H54 (cell line): Measurements from ENCODE around the gene BAX.

Source experiments
- DNase-seq: peaks from one replicate; pipeline ENCODE4 v3.0.0; 2011; ENCODE audit warnings: low spot score, mixed read lengths; ENCODE audit not compliant: insufficient read length
- FAIRE-seq: peaks from 3 replicates; lab custom pipeline; 2011; peaks lifted over from hg19 to GRCh38; lab: Jason Lieb, UNC
- POLR2A ChIP-seq: IDR thresholded peaks from 2 replicates; pipeline ENCODE4 v1.6.1; 2011; ENCODE audit warnings: low read depth, mild to moderate bottlenecking, low read length

Gene BAX

DNA sequence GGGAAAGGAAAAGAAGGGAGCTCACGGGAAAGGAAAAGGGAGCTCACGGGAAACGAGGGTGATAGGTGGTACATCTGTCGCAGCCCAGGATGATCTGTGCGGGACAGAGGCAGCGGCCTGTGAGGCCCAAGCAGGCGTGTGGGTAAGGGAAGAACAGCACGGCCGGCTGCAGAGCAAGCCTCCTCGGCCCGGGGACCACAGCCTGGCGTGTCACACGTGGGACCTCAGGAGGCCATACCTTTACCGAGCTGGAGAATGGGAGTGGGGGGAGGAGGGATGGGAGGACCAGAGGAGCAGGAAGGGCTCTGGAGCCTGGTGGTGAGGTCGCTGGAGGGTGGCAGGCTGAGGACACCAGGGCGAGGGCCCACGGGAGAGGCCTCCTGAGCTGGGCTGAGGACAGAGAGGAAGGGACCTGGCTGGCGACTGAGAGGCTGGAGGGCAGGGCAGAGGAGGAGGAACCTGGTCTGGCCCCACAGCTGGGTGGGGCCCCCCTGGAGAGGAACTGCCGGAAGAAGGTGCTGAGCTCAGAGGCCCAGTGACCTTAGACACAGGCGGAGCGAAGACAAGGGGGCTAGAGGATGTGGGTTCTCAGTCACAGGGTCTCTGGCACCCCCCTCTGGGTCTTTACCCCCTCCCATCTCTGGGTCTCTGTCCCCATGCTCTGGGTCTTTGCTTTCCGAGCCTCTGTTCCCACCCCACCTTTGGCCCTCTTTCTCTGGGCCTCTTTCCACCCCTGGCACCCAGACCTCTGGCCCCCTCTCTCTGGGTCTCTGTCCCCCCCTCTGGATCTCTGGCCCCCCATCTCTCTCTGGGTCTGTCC is 7.6 kb downstream of the BAX start:
- peak; percentile 43 for FAIRE-seq
- TF ChIP-seq POLR2A = no peak; the same call in 1 of the 2 replicates

DNA sequence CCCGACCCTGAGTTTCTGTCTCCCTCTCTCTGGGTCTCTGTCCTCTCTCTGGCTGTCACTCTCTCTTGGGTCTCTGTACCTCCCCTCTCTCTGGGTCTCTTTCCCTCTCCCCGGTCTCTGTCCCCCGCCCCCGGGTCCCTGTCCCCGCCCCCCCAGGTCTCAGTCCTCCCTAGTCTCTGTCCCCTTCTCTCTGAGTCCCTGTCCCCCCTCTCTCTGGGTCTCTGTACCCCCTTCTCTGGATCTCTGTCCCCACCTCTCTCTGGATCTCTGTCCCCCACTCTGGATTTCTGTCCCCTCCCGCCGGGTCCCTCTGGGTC is 8.1 kb downstream of the BAX start:
- DNase-seq (no peak), FAIRE-seq (no peak)
- TF ChIP-seq POLR2A = no peak

More for the DNA sequence above, 7.6 kb downstream of the BAX start:
- peak; percentile 68 for DNase-seq

DNA sequence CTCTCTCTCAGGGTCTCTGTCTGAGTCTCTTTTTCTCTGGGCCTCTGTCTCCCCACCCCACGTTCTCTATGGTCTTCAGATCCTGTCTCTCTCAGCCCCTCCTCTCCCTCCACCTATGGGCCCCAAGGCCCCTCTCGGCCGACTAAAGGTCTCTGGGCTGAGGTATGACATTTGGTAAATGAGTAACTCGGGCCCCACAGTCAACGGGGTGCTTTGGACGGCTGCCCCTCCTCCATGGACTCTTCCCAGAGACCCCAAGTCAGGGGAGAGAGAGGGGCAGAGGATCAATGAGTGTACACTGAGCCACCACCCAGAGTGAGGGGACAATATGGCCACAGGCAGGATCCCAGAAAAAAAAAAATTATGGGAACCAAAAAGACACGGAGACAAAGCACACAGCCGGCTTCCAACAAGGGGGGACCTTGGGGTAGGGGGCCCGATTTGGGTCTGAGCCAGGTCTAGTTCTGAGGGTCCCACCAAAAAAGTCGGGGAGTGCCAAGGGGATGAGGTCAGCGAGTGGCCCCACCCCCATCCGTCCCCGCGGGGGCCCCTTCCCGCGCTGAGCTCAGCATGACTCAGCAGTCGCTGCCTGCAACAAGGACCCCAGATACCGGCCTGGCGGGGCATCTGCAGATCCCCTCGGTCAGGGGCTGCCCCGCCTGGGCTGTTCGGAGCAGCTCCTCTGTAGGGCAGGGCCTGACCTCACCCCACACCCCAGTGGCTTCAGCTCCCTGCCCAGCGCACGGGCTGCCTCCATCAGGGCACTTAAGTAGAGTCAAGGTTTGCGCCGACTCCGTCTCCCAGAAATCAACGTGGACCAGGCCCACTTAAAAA is 8.9 kb downstream of the BAX start:
- TF ChIP-seq POLR2A = no peak
- FAIRE-seq (no peak), DNase-seq (peak; percentile 55)

DNA sequence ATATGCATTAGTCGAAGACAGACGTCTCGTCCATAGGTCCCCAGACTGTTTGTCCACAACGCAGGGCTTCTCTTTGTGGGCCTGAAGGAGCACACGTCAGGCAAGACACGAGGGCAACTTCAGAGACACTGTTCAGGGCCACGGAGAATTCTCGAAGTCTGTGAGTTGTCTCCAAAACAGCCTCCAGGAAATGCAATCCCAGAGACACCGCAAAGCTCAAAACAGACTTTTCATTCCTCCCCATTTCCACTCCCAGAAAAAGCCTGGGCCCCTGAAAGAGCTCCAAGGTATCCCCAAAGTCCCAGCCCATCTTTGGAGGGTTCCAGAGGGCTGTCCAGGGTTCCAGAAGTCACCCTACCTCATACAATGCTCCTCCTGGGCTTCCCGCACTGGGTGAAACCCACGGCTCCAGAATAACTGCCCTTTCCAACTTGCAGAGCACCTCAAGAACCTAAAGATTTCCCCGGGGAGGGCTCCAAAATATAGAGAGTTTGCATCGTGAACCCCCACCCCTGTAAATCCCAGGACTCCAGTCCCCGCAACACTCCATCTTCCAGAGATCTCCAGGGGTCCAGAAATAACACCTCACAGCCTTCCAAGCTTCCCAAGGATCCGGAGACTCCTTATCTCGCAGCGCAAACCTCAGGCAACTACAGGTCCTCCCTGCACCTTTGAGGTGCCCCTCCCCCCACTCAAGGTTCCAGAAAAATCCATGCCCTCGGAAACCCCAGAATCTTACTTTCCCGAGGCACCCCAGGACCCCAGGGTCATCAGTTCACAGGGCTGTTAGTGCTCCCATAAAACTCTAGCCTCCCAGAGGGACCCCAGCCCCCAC is 9.7 kb downstream of the BAX start:
- no peak for FAIRE-seq
- TF ChIP-seq POLR2A = no peak
- no peak for DNase-seq

DNA sequence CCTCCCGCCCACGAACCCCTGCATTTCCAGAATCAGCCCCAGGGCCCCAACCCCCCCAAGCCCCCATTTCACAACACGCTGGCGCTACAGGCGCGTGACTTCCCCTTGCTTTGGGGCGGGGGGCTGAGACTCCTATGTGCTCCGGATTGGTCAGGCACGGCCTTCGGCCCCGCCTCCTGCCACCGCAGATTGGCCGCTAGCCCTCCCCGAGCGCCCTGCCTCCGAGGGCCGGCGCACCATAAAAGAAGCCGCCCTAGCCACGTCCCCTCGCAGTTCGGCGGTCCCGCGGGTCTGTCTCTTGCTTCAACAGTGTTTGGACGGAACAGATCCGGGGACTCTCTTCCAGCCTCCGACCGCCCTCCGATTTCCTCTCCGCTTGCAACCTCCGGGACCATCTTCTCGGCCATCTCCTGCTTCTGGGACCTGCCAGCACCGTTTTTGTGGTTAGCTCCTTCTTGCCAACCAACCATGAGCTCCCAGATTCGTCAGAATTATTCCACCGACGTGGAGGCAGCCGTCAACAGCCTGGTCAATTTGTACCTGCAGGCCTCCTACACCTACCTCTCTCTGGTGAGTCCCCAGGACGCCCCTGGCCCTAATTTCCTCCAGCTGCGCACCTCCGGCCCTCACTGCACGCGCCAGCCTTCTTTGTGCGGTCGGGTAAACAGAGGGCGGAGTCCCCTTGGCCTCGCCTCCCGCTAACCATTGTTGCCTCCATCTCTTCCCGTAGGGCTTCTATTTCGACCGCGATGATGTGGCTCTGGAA is 10.5 kb downstream of the BAX start, which contains the start of gene FTL:
Gene FTL, plus strand, starts transcription at position 270 of the 766 bp plus-strand sequence. Its CDS starts 199 bp downstream, at position 469.
- FAIRE-seq = no peak
- peak; percentile 62 for DNase-seq
- TF ChIP-seq POLR2A = peak; percentile 97

DNA sequence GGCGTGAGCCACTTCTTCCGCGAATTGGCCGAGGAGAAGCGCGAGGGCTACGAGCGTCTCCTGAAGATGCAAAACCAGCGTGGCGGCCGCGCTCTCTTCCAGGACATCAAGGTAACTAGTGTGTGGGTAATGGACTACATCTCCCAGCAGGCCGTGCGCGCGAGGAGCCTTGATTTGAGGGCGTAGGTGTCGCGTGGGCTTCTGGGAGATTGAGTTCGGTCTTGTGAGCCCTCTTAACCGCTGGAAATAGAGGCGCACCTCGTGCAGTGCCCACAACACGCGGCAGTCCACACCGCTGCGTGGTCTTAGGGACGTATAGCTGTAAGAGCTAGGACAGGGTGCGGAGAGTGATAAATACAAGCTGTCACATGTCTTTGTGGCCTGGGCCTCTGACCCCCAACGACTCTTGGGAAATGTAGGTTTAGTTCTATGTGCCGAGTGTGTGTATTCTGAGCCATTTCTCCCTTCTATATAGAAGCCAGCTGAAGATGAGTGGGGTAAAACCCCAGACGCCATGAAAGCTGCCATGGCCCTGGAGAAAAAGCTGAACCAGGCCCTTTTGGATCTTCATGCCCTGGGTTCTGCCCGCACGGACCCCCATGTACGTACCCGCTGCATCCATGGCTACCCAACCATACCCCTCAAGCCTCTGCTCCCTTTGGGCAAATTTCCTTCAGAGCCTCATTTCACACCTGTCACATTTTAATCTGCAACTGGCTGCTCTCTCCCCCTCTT is 11.3 kb downstream of the BAX start:
- no peak for TF ChIP-seq POLR2A
- FAIRE-seq (no peak), DNase-seq (no peak)

DNA sequence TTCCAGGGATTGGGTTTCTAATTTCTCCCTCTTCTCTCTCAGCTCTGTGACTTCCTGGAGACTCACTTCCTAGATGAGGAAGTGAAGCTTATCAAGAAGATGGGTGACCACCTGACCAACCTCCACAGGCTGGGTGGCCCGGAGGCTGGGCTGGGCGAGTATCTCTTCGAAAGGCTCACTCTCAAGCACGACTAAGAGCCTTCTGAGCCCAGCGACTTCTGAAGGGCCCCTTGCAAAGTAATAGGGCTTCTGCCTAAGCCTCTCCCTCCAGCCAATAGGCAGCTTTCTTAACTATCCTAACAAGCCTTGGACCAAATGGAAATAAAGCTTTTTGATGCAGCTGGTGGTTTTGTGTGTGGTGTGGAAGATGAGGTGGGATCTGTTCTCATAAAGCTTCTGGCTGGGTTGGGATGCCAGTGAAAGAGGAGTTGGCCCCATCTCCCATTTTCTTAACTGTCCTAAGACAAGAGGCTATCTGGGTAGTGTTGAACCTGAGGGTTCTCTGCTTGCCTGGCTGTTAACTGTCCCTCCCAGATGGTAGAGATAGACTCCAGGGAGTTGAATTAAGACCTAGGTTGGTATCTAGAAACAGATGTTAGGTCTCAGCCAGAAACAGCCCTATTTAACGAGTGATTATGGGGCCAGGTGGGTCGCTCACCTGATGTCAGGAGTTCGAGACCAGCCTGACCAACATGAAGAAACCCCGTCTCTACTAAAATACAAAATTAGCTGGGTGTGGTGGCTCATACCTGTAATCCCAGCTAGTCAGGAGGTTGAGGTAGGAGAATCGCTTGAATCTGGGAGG is 12.1 kb downstream of the BAX start:
- DNase-seq = no peak
- FAIRE-seq = no peak
- TF ChIP-seq POLR2A = no peak

DNA sequence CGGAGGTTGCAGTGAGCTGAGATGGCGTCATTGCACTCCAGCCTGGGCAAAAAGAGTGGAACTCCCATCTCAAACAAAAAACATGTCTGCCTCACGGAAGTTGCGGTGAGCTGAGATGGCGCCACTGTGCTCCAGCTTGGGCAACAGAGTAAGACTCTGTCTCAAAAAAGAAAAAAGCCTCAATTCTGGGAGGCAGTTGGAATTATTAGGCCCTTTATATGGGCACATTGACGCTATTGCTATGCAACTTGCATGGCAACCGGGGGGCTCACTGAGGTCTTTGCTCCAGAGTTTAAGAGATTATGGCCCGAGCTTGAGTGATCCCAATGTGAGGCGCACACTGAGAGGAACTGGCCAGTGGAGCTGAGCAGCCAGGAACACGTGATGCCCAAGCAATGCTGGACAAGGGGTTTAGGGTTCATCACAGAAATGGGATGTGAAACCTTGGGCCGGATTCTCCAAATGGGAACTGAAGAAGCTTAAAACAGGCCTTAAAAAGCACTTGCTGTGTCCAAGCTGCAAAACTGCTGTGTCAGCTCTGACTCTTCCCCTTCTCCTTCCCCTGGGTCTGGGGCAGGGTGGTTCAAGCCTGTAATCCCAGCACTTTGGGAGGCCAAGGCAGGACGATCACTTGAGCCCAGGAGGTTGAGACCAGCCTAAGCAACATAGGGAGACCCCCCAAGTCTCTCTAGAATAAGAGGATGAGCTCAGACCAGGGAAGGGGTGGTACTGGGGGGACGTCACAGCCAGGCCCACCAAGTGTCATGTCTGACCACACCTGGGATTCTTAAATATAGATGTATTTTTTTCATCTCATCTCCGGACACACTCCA is 12.9 kb downstream of the BAX start:
- no peak for DNase-seq
- no peak for TF ChIP-seq POLR2A

DNA sequence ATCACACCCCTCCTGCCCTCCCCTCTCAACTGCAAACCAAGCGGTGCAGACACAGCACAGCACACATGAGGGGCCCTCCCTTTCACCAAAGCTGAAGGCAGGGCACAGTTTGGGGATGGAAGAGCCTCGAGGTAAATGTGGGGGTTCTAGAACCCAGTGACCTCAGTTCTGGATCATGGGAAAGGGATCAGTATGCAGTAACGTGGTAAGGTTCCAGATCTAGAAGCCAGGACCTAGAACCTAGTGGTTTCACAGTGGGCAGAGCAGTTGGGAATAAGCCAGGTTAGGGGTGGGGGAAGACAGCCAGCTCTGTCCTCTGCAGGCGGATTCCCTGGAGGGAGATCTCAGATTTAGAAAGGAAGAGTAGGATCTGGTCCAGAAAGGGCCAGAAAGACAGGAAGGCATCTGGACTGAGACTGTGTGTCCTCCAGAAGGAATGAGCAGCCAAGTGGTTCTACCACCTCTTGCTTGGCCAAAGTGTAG is 13.5 kb downstream of the BAX start:
- no peak for FAIRE-seq
- no peak for DNase-seq
- no peak for TF ChIP-seq POLR2A

More for the DNA sequence above, 12.9 kb downstream of the BAX start:
- FAIRE-seq = no peak

DNA sequence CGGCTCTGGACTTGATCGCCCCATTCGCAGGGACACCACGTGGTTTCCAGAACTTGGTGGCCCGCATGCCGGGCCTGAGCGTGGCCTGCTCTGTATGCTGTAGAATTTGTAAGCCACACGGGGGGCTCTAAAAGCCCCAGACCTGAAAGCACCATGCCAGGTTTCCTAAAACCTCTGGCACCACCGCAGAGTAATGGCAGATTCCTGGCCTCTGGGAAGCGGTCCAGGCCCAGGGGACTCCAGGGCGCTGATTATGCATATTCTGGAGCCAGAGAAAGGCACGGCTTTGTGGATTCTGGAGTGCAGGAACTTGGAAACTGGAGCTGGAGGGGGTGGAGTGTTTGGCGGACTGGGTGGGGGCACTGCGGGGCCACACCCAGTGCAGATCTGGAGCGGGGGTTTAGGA is 14.1 kb downstream of the BAX start:
- DNase-seq = no peak
- TF ChIP-seq POLR2A = no peak
- no peak for FAIRE-seq
